ENCODE data around the gene BIRC3.

The BIRC3 gene

DNA sequence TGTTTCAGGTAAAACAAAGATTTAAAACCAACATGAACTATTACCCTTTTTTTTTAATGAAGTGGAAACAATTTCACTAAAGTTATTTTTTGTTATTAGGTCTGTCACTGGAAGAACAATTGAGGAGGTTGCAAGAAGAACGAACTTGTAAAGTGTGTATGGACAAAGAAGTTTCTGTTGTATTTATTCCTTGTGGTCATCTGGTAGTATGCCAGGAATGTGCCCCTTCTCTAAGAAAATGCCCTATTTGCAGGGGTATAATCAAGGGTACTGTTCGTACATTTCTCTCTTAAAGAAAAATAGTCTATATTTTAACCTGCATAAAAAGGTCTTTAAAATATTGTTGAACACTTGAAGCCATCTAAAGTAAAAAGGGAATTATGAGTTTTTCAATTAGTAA, 60.6 kb downstream of the BIRC3 start:
- 100% methylated on average over 1 of the region's 2 CpGs for WGBS (ENCODE audit: insufficient coverage)
- Histone ChIP-seq H3K27me3 (replicated peaks in 2 of 5; ENCODE audit: control insufficient read depth in 4 of 5, insufficient read depth in 5 of 5, low read length in 4 of 5) (no peaks in the 10 kb centered on the region), H3K9me3 (ENCODE audit: control extremely low read depth in 1 of 5, control insufficient read depth in 4 of 5, insufficient read depth in 2 of 5, low read depth in 1 of 5, low read length in 4 of 5) (no peaks in the 10 kb centered on the region), H3K27ac (ENCODE audit: insufficient read depth in 1 of 2, low read depth in 1 of 2, low read length in 2 of 2, poor library complexity in 1 of 2, severe bottlenecking in 2 of 2) (no peak overlapping the region), H3K4me3 (ENCODE audit: control insufficient read depth in 1 of 7, extremely low read depth in 1 of 7, insufficient read depth in 4 of 7, low read depth in 2 of 7, low read length in 6 of 7) (no peak overlapping the region), H3K4me1 (ENCODE audit: control extremely low read depth in 1 of 4, control insufficient read depth in 4 of 4, insufficient read depth in 4 of 4, low read length in 3 of 4) (no peaks in the 10 kb centered on the region), H3K36me3 (ENCODE audit: control insufficient read depth in 4 of 4, insufficient read depth in 4 of 4, low read length in 3 of 4) (peaks cover 4 to 42% (median 23%) of the 10 kb centered on the region in 4 experiments)
- POLR2A ChIA-PET: interaction anchor here (0.6 kb wide), 1 partner anchor 11 kb away, joined by 3 read pairs; no protein-coding TSS in a partner anchor
- CTCF ChIA-PET: interaction anchor here (8.1 kb wide), 1 partner anchor 15 kb away, joined by 55 read pairs; no protein-coding TSS in a partner anchor
- DNase-seq: no peak

DNA sequence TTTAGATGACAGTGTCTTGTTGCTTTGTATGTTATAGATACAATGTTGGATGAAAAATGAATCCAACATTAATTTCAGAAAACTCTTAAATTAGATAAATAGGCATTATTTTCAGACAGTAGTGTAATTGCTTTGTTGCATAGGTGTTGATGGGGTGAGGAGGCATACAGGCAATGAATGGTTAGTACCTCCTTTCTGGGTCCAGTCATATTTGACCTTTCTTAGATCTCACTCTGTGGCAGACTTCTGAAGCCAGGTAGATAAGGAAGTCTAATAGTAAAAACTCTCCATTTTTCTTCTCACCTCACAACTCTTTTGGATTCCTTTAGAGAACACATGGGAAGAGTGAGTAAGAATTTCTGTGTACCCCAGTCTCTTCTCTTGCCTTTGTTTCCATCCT, 61.5 kb downstream of the BIRC3 start:
- H3K4me1 ChIP-seq (ENCODE audit: control extremely low read depth in 1 of 4, control insufficient read depth in 4 of 4, insufficient read depth in 4 of 4, low read length in 3 of 4): no peaks in the 10 kb centered on the region
- no peaks in the 10 kb centered on the region for H3K27me3 ChIP-seq (replicated peaks in 2 of 5; ENCODE audit: control insufficient read depth in 4 of 5, insufficient read depth in 5 of 5, low read length in 4 of 5)
- H3K27ac ChIP-seq (ENCODE audit: insufficient read depth in 1 of 2, low read depth in 1 of 2, low read length in 2 of 2, poor library complexity in 1 of 2, severe bottlenecking in 2 of 2): no peak overlapping the region
- POLR2A ChIA-PET: interaction anchor here (1.5 kb wide), 1 partner anchor 234 kb away, joined by 4 read pairs; no protein-coding TSS in a partner anchor
- no peak overlapping the region for H3K4me3 ChIP-seq (ENCODE audit: control insufficient read depth in 1 of 7, extremely low read depth in 1 of 7, insufficient read depth in 4 of 7, low read depth in 2 of 7, low read length in 6 of 7)
- CTCF ChIA-PET: interaction anchor here (0.8 to 8.1 kb wide), 4 partner anchors 14 to 234 kb away, joined by 3 to 55 read pairs (median 4); no protein-coding TSS in a partner anchor
- no peak for DNase-seq
- peaks cover 4 to 42% (median 23%) of the 10 kb centered on the region in 4 experiments for H3K36me3 ChIP-seq (ENCODE audit: control insufficient read depth in 4 of 4, insufficient read depth in 4 of 4, low read length in 3 of 4)
- H3K9me3 ChIP-seq (ENCODE audit: control extremely low read depth in 1 of 5, control insufficient read depth in 4 of 5, insufficient read depth in 2 of 5, low read depth in 1 of 5, low read length in 4 of 5): no peaks in the 10 kb centered on the region

DNA sequence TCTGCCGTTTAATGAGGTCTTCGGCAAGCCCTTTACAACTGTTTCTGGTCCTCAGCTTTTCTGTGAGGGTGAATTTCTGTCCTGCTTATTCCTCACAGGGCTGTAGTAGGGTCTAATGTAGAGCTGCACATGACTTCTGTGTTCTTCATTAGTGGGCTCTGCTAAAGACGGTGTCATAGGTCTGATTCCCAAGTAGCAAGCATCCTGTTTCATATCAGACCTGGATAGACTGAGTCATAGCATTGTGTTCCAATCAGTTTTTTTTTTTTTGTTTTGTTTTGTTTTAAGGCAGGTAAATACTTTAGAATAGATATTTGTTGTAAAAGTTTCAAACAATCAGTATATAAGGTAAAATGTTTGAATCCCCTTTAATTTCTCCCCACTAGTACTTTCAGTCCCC, 65.1 kb downstream of the BIRC3 start:
- CTCF ChIA-PET: interaction anchor here (1.3 to 8.1 kb wide), 5 partner anchors 10 to 95 kb away, joined by 3 to 55 read pairs (median 3); no protein-coding TSS in a partner anchor
- POLR2A ChIA-PET: no interaction called here

DNA sequence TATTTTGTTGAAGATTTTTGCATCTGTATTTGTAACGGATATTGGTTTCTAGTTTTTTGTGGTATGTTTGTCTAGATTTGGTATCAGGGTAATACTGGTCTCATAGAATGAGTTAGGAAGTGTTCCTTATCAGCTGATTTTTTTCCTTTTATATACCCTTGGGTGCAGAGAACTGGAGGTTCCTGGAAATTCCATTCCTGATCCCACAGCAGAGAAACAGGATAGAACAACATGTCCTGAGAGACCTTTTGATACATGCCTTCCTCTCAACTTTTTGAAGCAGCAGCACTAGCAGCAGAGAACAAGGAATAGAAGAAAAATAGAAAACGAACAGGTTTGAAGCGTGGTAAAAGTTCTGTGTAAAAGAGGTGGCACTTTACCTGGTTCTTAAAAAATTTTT, 66.6 kb downstream of the BIRC3 start:
- POLR2A ChIA-PET: interaction anchor here (0.6 kb wide), 1 partner anchor 44 kb away, joined by 3 read pairs; no protein-coding TSS in a partner anchor
- WGBS (ENCODE audit: insufficient coverage): no CpG with 5 or more reads among the region's 3 CpGs

More for the DNA sequence above, 65.1 kb downstream of the BIRC3 start:
- H3K27ac ChIP-seq (ENCODE audit: insufficient read depth in 1 of 2, low read depth in 1 of 2, low read length in 2 of 2, poor library complexity in 1 of 2, severe bottlenecking in 2 of 2): no peak overlapping the region
- peaks cover 6 to 20% (median 9%) of the 10 kb centered on the region in 4 experiments for H3K4me1 ChIP-seq (ENCODE audit: control extremely low read depth in 1 of 4, control insufficient read depth in 4 of 4, insufficient read depth in 4 of 4, low read length in 3 of 4)
- H3K36me3 ChIP-seq (ENCODE audit: control insufficient read depth in 4 of 4, insufficient read depth in 4 of 4, low read length in 3 of 4): peaks cover 4 to 35% (median 17%) of the 10 kb centered on the region in 4 experiments
- WGBS (ENCODE audit: insufficient coverage): 100% methylated on average over 2 of the region's 3 CpGs
- H3K9me3 ChIP-seq (ENCODE audit: control extremely low read depth in 1 of 5, control insufficient read depth in 4 of 5, insufficient read depth in 2 of 5, low read depth in 1 of 5, low read length in 4 of 5): no peaks in the 10 kb centered on the region
- H3K4me3 ChIP-seq (ENCODE audit: control insufficient read depth in 1 of 7, extremely low read depth in 1 of 7, insufficient read depth in 4 of 7, low read depth in 2 of 7, low read length in 6 of 7): no peak overlapping the region
- no peak for DNase-seq
- H3K27me3 ChIP-seq (replicated peaks in 2 of 5; ENCODE audit: control insufficient read depth in 4 of 5, insufficient read depth in 5 of 5, low read length in 4 of 5): no peaks in the 10 kb centered on the region

DNA sequence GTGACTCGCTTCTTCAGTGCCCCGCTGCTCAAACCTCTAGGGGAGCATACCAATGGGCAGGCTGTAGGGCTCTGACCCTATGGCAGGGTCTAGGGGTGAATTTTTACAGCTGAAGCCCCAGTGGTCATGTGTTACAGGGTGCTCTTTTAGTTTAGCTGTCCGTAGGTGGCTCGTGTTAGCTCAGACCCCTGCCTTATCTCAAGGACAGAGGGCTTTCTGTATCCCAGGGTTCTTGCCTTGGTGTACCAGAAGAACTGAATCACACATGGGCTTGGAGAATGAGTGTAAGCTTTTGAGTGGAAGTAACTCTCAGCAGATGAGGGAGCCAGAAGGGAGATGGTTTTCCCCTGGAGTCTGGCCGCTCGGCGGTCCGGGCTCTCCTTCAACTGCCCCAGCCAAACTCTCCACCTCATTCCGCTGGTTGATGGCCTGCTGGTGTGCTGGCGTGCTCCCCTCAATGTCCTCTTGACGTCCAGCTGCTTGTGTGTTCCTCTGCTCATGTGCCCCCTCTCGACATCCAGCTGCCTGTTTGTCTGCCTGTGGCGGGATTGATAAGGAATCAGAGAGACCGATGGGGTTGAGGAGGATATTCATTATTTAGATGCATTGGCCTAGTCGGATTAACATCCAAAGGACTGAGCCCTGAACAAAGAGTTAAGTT, 67.3 kb downstream of the BIRC3 start:
- ChIA-PET POLR2A (interaction anchor here (0.6 kb wide), 1 partner anchor 44 kb away, joined by 3 read pairs; no protein-coding TSS in a partner anchor), CTCF (interaction anchor here (0.9 to 8.1 kb wide), 12 partner anchors 8 to 281 kb away, joined by 3 to 55 read pairs (median 5); no protein-coding TSS in a partner anchor)
- H3K4me3 ChIP-seq (ENCODE audit: control insufficient read depth in 1 of 7, extremely low read depth in 1 of 7, insufficient read depth in 4 of 7, low read depth in 2 of 7, low read length in 6 of 7): no peak overlapping the region
- H3K27ac ChIP-seq (ENCODE audit: insufficient read depth in 1 of 2, low read depth in 1 of 2, low read length in 2 of 2, poor library complexity in 1 of 2, severe bottlenecking in 2 of 2): no peak overlapping the region
- peaks cover 6 to 20% (median 9%) of the 10 kb centered on the region in 4 experiments for H3K4me1 ChIP-seq (ENCODE audit: control extremely low read depth in 1 of 4, control insufficient read depth in 4 of 4, insufficient read depth in 4 of 4, low read length in 3 of 4)
- 98% methylated on average over 11 of the region's 15 CpGs for WGBS (ENCODE audit: insufficient coverage)
- DNase-seq: peak in 2 of 3 donors; percentile 44 to 65
- peaks cover 3 to 26% (median 12%) of the 10 kb centered on the region in 4 experiments for H3K36me3 ChIP-seq (ENCODE audit: control insufficient read depth in 4 of 4, insufficient read depth in 4 of 4, low read length in 3 of 4)
- H3K27me3 ChIP-seq (replicated peaks in 2 of 5; ENCODE audit: control insufficient read depth in 4 of 5, insufficient read depth in 5 of 5, low read length in 4 of 5): no peaks in the 10 kb centered on the region
- H3K9me3 ChIP-seq (ENCODE audit: control extremely low read depth in 1 of 5, control insufficient read depth in 4 of 5, insufficient read depth in 2 of 5, low read depth in 1 of 5, low read length in 4 of 5): peaks cover 0 to 5% (median 0%) of the 10 kb centered on the region in 5 experiments

More for the DNA sequence above, 66.6 kb downstream of the BIRC3 start:
- DNase-seq: no peak
- Histone ChIP-seq H3K27ac (ENCODE audit: insufficient read depth in 1 of 2, low read depth in 1 of 2, low read length in 2 of 2, poor library complexity in 1 of 2, severe bottlenecking in 2 of 2) (no peak overlapping the region), H3K36me3 (ENCODE audit: control insufficient read depth in 4 of 4, insufficient read depth in 4 of 4, low read length in 3 of 4) (peaks cover 2 to 28% (median 15%) of the 10 kb centered on the region in 4 experiments), H3K9me3 (ENCODE audit: control extremely low read depth in 1 of 5, control insufficient read depth in 4 of 5, insufficient read depth in 2 of 5, low read depth in 1 of 5, low read length in 4 of 5) (peaks cover 0 to 2% (median 0%) of the 10 kb centered on the region in 5 experiments), H3K4me1 (ENCODE audit: control extremely low read depth in 1 of 4, control insufficient read depth in 4 of 4, insufficient read depth in 4 of 4, low read length in 3 of 4) (peaks cover 6 to 20% (median 9%) of the 10 kb centered on the region in 4 experiments), H3K27me3 (replicated peaks in 2 of 5; ENCODE audit: control insufficient read depth in 4 of 5, insufficient read depth in 5 of 5, low read length in 4 of 5) (no peaks in the 10 kb centered on the region), H3K4me3 (ENCODE audit: control insufficient read depth in 1 of 7, extremely low read depth in 1 of 7, insufficient read depth in 4 of 7, low read depth in 2 of 7, low read length in 6 of 7) (no peak overlapping the region)
- CTCF ChIA-PET: interaction anchor here (1.2 to 8.1 kb wide), 6 partner anchors 8 to 230 kb away, joined by 3 to 55 read pairs (median 7); no protein-coding TSS in a partner anchor

DNA sequence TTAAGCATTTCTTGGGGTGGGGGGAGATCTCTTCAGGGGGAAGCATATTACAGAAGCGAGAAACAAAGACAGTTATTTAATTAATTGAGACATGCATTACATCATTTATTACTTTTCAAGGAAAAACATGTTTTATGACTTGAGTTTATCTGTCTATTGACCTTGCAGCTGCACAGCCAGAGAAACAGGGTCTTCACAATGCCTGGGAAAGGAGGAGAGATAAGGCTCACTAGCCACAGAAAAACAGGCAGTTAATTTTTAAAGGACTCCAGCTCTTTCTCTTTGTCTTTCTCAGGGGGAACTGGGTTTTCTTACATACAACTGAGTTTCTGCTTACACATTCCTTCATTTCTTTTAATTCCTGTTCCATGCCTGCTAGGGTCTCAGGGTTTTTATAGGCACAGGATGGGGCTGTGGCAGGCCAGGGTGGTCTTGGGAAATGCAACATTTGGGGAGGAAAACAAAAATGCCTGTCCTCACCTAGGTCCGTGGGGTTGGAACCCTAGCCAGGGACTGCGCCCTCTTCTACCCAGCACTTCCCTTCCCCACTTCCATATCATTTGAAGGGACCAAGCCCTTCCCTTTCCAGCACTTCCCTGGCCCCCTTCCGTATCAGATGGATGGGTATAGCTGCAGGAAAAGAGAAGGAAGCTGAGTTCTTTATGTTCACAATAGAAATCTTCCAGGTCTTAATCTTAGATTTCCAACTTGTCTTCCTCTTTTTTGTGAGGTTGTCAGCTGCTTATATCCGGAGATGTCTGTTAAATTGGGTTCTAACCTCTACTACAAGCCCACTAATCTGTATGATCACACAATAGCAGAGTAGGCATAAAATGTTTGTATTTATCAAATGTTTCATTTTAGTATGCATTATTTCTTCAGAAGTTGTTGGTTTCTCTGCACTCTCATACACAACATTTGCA, 68.1 kb downstream of the BIRC3 start:
- H3K9me3 ChIP-seq (ENCODE audit: control extremely low read depth in 1 of 5, control insufficient read depth in 4 of 5, insufficient read depth in 2 of 5, low read depth in 1 of 5, low read length in 4 of 5): peaks cover 0 to 5% (median 0%) of the 10 kb centered on the region in 5 experiments
- H3K27me3 ChIP-seq (replicated peaks in 2 of 5; ENCODE audit: control insufficient read depth in 4 of 5, insufficient read depth in 5 of 5, low read length in 4 of 5): no peaks in the 10 kb centered on the region
- CTCF ChIA-PET: interaction anchor here (0.9 to 8.1 kb wide), 13 partner anchors 8 to 280 kb away, joined by 3 to 55 read pairs (median 5); no protein-coding TSS in a partner anchor
- POLR2A ChIA-PET: no interaction called here
- H3K36me3 ChIP-seq (ENCODE audit: control insufficient read depth in 4 of 4, insufficient read depth in 4 of 4, low read length in 3 of 4): peaks cover 2 to 22% (median 10%) of the 10 kb centered on the region in 4 experiments
- WGBS (ENCODE audit: insufficient coverage): no CpG with 5 or more reads among the region's 5 CpGs
- H3K4me3 ChIP-seq (ENCODE audit: control insufficient read depth in 1 of 7, extremely low read depth in 1 of 7, insufficient read depth in 4 of 7, low read depth in 2 of 7, low read length in 6 of 7): peak overlapping the region in 1 of 7 experiments; percentile 10
- peak overlapping the region in 1 of 2 experiments; percentile 72 for H3K27ac ChIP-seq (ENCODE audit: insufficient read depth in 1 of 2, low read depth in 1 of 2, low read length in 2 of 2, poor library complexity in 1 of 2, severe bottlenecking in 2 of 2)
- DNase-seq: peak in 2 of 3 donors; percentile 56 to 72
- peaks cover 6 to 20% (median 9%) of the 10 kb centered on the region in 4 experiments for H3K4me1 ChIP-seq (ENCODE audit: control extremely low read depth in 1 of 4, control insufficient read depth in 4 of 4, insufficient read depth in 4 of 4, low read length in 3 of 4)

All from common myeloid progenitor, CD34-positive (primary cell).